ENCODE measurements around the gene ANO1. TPM values are rescaled to one million over a fixed set of nuclear protein-coding genes. Genes with fewer than 3 reads are reported as not detected.

ANO1 gene
- total RNA-seq, 1 donor from 2014 or later, result 9.0 TPM

DNA sequence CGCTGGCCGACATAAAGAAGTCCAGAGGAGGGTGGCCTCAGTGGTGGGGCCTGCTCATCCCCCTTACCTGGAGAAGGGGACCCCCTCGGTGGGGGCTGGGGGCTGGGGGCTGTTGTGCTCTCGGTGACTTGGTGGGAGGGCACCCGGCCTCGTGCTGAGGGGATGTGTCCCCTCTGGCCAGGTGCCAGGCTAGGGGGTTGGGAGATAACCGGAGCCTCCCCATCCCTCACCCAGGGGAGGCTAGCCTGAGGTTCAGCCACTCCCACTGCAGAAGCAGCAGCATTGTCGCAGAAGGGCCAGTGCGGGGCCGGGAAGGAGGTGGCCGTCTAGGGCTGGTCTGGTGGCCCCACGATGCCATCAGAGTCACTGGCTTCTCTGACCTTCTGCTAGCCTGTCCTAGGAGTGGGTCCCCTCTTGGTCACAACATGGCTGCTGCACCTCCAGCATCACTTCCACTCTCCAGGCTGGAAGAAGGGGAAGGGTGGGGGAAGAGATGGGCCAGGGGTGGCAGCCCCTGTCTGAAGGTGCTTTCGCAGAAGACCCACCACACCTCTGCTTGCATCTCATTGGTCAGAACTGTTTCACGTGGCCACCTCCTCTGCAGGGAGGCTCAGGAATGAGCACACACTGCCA is 80.8 kb downstream of the ANO1 start:
- DNase-seq (no peak), ATAC-seq (no peak)
- Histone ChIP-seq H3K27ac (no peak overlapping the region), H3K4me3 (no peak overlapping the region), H3K9me3 (no peaks in the 10 kb centered on the region), H3K36me3 (no peaks in the 10 kb centered on the region), H3K27me3 (ENCODE audit: low read depth) (no peaks in the 10 kb centered on the region), H3K4me1 (no peaks in the 10 kb centered on the region)
- no peak for TF ChIP-seq CTCF (IDR thresholded peaks at IDR 0.05)
- intact Hi-C loops (cut with DNase I), result no loop called here

DNA sequence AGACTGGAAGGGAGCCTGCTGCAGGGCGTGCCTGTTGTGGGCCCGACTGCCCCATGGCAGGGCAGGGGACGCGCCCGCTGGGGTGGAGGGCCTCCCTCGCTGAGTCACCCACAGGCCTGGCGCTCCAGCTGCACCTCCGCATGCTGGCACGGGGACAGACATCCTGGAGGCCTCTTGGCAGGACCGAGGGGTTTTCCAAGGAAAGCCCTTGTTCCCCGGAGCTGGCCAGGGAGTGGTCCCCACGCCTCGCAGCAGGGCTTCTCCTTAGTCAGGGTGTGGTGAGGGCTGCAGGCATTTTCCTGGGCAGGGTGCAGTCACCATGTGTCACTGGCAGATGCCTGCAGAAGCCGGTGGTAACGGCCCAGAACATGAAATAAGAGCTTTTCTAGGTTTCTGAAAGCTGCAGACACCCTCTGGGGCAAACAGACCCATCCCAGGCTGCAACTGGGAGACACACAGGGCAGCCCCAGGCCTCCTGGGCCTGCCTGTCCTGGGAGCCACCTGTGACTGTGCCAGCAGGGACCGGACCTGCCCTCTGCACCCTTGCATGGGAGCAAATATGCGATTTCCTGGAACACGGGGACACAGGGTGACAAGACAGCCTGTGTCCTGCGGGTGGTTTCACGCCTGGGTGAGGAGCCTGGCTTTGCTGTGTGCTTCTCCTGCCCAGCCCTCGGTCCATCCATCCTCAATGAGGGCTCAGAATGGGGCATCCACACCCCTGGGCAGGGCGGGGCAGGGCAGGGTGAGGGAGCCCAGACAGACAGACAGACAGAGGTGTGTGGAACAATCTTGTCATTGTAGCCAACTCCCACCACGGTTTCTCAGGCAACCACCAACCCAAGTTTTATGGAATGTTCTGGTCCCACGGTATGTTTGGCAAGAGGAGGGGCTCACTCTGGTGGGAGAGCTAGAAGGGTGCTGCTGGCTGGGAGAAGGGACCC is 81.8 kb downstream of the ANO1 start:
- no peaks in the 10 kb centered on the region for H3K27me3 ChIP-seq (ENCODE audit: low read depth)
- H3K4me1 ChIP-seq, result no peaks in the 10 kb centered on the region
- H3K36me3 ChIP-seq, result no peaks in the 10 kb centered on the region
- no peak for TF ChIP-seq CTCF (IDR thresholded peaks at IDR 0.05)
- DNase-seq (no peak), ATAC-seq (peak; percentile 40 to 47)
- no peak overlapping the region for H3K27ac ChIP-seq
- no peaks in the 10 kb centered on the region for H3K9me3 ChIP-seq
- intact Hi-C loops (cut with DNase I), result no loop called here
- H3K4me3 ChIP-seq, result no peak overlapping the region

DNA sequence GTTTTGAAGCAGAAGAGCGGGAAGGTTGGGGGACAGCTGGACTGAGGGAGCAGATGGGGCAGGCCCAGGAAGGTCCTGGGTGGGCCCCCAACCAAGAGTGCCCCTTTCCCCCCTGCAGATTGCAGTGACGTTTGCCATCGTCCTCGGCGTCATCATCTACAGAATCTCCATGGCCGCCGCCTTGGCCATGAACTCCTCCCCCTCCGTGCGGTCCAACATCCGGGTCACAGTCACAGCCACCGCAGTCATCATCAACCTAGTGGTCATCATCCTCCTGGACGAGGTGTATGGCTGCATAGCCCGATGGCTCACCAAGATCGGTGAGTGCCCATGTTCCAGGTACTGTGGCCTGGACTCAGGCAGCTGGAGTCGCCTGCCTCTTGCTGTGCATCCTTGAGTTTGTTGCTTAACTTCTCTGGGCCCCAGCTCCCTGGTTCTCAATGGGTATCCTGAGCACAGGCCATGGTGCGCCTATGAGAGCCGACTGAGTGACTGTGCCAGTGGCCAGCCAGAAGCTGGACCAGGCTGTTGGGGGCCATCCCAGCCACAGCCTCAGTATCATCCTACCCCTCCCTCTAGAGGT is 83.0 kb downstream of the ANO1 start:
- Histone ChIP-seq H3K4me3 (no peak overlapping the region), H3K27ac (no peak overlapping the region), H3K4me1 (no peaks in the 10 kb centered on the region), H3K36me3 (no peaks in the 10 kb centered on the region), H3K9me3 (no peaks in the 10 kb centered on the region), H3K27me3 (ENCODE audit: low read depth) (no peaks in the 10 kb centered on the region)
- intact Hi-C loops (cut with DNase I), result no loop called here
- no peak for TF ChIP-seq CTCF (IDR thresholded peaks at IDR 0.05)
- DNase-seq, result no peak
- no peak for ATAC-seq

DNA sequence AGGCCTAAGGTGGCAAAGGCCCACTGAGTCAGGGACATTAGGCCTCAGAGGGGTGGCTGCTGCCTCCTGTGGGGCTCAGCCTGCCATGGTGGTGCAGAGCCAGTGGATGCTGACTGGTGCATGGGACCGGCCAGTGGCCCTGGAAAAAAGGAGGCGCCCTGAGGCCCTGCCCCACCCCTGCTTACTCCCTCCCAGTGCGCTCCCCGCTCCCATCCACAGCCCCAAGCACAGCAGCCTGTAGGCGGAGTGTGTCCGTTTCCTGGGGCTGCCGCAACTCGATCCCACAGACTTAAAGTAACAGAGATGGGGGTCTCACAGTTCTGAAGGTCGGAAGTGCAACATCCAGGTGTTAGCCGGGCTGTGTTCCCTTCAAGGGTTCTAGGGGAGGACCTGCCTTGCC is 86.6 kb downstream of the ANO1 start:
- DNase-seq (no peak), ATAC-seq (no peak)
- intact Hi-C loops (cut with DNase I), result no loop called here
- H3K4me1 ChIP-seq, result no peaks in the 10 kb centered on the region
- TF ChIP-seq CTCF (IDR thresholded peaks at IDR 0.05), result no peak
- H3K4me3 ChIP-seq, result no peak overlapping the region
- no peaks in the 10 kb centered on the region for H3K36me3 ChIP-seq
- no peaks in the 10 kb centered on the region for H3K9me3 ChIP-seq
- no peak overlapping the region for H3K27ac ChIP-seq
- peaks cover 7% of the 10 kb centered on the region for H3K27me3 ChIP-seq (ENCODE audit: low read depth)

DNA sequence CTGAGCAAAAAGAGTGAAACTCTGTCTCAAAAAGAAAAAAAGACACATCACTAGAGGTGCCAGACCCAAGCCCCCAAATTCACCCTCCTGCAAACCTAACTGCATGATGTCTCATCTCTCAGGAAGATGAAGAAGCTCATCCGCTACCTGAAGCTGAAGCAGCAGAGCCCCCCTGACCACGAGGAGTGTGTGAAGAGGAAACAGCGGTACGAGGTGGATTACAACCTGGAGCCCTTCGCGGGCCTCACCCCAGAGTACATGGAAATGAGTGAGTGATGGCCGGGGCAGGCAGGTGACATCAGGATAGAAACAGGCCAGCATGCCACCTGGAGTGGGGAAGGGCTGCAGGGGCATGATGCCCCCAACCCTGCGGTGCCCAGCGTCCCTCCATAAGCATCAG is 89.0 kb downstream of the ANO1 start:
- H3K4me1 ChIP-seq, result no peaks in the 10 kb centered on the region
- no peak for ATAC-seq
- DNase-seq, result no peak
- intact Hi-C loops (cut with DNase I), result no loop called here
- H3K9me3 ChIP-seq, result no peaks in the 10 kb centered on the region
- TF ChIP-seq CTCF (IDR thresholded peaks at IDR 0.05), result no peak
- H3K36me3 ChIP-seq, result no peaks in the 10 kb centered on the region
- H3K27me3 ChIP-seq (ENCODE audit: low read depth), result peaks cover 7% of the 10 kb centered on the region
- no peak overlapping the region for H3K4me3 ChIP-seq
- H3K27ac ChIP-seq, result no peak overlapping the region

All from lower lobe of right lung (tissue), 2 donors.